CD4-positive, alpha-beta T cell (primary cell): ENCODE results near the gene RAP1GAP2. TPM values are rescaled to one million over a fixed set of nuclear protein-coding genes. Genes with fewer than 3 reads are reported as not detected.
A peak's percentile ranks its signal among the peaks of the same experiment; 100 is the strongest.

Experiments used
- ATAC-seq: fragments of 200-7000 bp; cut with Tn5 transposase; one replicate; pipeline ENCODE4 v1.10.0; 2022; ENCODE audit warnings: mild to moderate bottlenecking; ENCODE audit not compliant: poor library complexity
- CTCF ChIA-PET: fragments of 350-600 bp; sonication (Branson Sonifier 250); formaldehyde crosslinking; loops from one replicate; lab custom pipeline; 2021; ENCODE audit warnings: antibody characterized with exemption, inconsistent platforms; lab: Charles Lee
- POLR2A ChIA-PET: fragments of 350-600 bp; sonication (Branson Sonifier 250); formaldehyde crosslinking; loops from one replicate; lab custom pipeline; 2021; ENCODE audit warnings: antibody characterized with exemption, inconsistent platforms; lab: Charles Lee
- DNase-seq, 14 experiments: peaks; one replicate each; pipeline ENCODE4 v3.0.0-alpha.2; 2013 to 2020; ENCODE audit warnings: mixed read lengths in 2 of 14
- H3K27ac ChIP-seq, 2 donors: one replicate each; pipeline versions ENCODE4 v1.5.1 to v1.7.0; 2013; ENCODE audit warnings: low read length in 2 of 2, low read depth in 1 of 2, mild to moderate bottlenecking in 1 of 2
- H3K27me3 ChIP-seq, 2 experiments: 1 replicate in 1 of 2; 2 replicates in 1 of 2; pipeline versions ENCODE4 v1.6.1 to v1.7.0; 2013; ENCODE audit warnings: low read length in 2 of 2, control low read depth in 1 of 2, mild to moderate bottlenecking in 1 of 2, moderate library complexity in 1 of 2; ENCODE audit not compliant: insufficient read depth in 2 of 2, control insufficient read depth in 1 of 2
- H3K36me3 ChIP-seq: one replicate; pipeline ENCODE4 v1.6.1; 2013; ENCODE audit warnings: low read length, control low read depth; ENCODE audit not compliant: insufficient read depth
- H3K4me1 ChIP-seq: one replicate; pipeline ENCODE4 v1.6.1; 2013; ENCODE audit warnings: low read length, control low read depth; ENCODE audit not compliant: insufficient read depth
- H3K4me3 ChIP-seq: one replicate; pipeline ENCODE4 v1.5.1; 2013; ENCODE audit warnings: mild to moderate bottlenecking, low read length, moderate library complexity
- H3K9me3 ChIP-seq, 2 experiments: 1 replicate in 1 of 2; 2 replicates in 1 of 2; pipeline versions ENCODE4 v1.6.1 to v1.7.0; 2013; ENCODE audit warnings: low read length in 2 of 2, mild to moderate bottlenecking in 2 of 2, control low read depth in 1 of 2, moderate library complexity in 1 of 2; ENCODE audit not compliant: control insufficient read depth in 1 of 2, insufficient read depth in 1 of 2
- H3K27ac Mint-ChIP-seq: one replicate; pipeline ENCODE4 v1.8.0; 2020; ENCODE audit warnings: mixed read lengths
- H3K27me3 Mint-ChIP-seq: one replicate; pipeline ENCODE4 v1.8.0; 2021; ENCODE audit warnings: mixed read lengths
- H3K36me3 Mint-ChIP-seq: one replicate; pipeline ENCODE4 v1.8.0; 2021; ENCODE audit warnings: low read depth, mixed read lengths
- H3K4me1 Mint-ChIP-seq: one replicate; pipeline ENCODE4 v1.8.0; 2021; ENCODE audit warnings: low read depth, mixed read lengths
- H3K4me3 Mint-ChIP-seq: one replicate; pipeline ENCODE4 v1.8.0; 2020; ENCODE audit warnings: mild to moderate bottlenecking, mixed read lengths
- H3K9me3 Mint-ChIP-seq: one replicate; pipeline ENCODE4 v1.8.0; 2020; ENCODE audit warnings: mixed read lengths
- CTCF ChIP-seq: fragments of 200-600 bp; IDR thresholded peaks from one replicate; pipeline ENCODE4 v1.8.0; 2022; ENCODE audit warnings: antibody characterized with exemption, mild to moderate bottlenecking
- intact Hi-C, 2 experiments: fragments of 100-400 bp; cut with DNase I in 1 of 2; cut with micrococcal nuclease in 1 of 2; formaldehyde crosslinking; loops; one replicate each; pipeline versions ENCODE4 v1.15.1 to v1.9.0; 2023 to 2025; cut with DNase I, micrococcal nuclease
- total RNA-seq, 174 experiments: library from RNA in 2 of 174; stranded (reverse) in 2 of 174; gene quantifications; one replicate each; pipeline ENCODE4 v1.2.3 and lab custom pipeline; 2021 to 2026

The RAP1GAP2 gene
- total RNA-seq, 2 experiments from 2014 or later, result 46.3 to 49.7 TPM

DNA sequence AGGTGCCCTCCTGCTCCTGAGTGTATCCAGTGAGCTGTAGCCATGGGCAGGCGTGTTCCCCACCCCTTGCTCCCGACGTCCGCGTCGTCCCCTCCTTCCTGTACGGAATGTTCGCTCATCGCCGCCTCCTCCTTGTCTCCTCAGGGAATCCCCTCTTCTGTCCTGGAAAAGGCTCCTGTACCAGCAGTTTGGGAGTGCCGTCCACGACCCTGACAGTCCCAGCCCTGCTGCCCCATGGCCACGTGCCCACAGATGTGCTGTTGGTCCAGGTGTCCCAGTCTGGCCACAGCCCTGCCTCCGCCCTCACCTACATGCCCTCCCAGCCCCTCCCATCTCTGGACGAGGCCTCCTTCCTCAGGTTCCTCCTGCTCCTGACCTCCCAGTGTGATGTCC, 237.0 kb downstream of the RAP1GAP2 start:
- POLR2A ChIA-PET, result no interaction called here
- Histone ChIP-seq H3K9me3 (no peaks in the 10 kb centered on the region), H3K4me3 (no peak overlapping the region), H3K36me3 (peaks cover 31% of the 10 kb centered on the region), H3K27ac (no peak overlapping the region), H3K4me1 (no peaks in the 10 kb centered on the region), H3K27me3 (no peaks in the 10 kb centered on the region)
- H3K27me3 Mint-ChIP-seq, result no peaks in the 10 kb centered on the region
- CTCF ChIA-PET, result no interaction called here
- no peak for ATAC-seq
- H3K36me3 Mint-ChIP-seq, result peaks cover 32% of the 10 kb centered on the region
- no peaks in the 10 kb centered on the region for H3K4me1 Mint-ChIP-seq
- no peak overlapping the region for H3K27ac Mint-ChIP-seq
- no peaks in the 10 kb centered on the region for H3K9me3 Mint-ChIP-seq
- DNase-seq, result peak in 2 of 14 experiments; percentile 8 to 19
- intact Hi-C loops, result no loop called here
- no peak overlapping the region for H3K4me3 Mint-ChIP-seq
- TF ChIP-seq CTCF, result no peak

DNA sequence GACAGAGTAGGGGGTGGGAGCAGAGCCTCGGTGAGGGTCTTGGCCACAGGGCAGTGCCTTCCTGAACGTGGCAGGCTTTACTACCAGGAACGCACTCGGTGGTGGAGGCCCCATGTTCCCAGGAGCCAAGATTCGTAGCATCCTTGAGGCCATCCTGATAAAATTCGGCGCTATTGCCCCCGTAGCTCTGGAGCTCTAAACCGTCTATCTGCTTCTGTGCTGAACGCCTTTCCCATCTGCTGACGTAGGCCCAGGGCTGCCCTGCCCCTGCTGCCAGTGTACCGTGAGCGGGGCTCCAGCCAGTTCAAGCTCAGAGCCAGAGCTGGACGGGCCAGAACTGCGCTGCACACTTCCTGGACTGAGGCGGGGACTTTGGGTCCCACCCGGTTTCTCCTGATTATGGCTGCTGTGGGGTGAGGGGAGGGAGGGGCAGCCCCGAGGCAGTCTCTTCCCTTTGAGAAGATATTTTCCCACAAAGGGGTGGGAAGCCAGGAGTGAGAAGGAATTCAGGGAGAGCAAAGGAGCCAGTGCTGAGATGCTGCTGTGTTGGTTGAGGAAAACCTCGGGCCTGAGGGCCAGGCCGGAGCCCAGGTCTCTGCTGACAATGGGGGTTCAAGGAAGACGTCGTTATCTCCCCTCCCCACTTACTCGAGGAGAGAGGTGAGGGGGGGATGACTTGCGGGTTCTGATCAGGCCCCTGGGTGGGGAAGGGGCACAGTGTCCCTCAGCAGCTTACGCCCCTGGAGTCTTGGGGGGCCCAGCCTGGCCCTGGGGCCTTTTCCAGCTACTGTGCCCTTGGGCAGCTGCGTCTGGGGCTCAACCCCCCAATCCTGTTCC, 237.7 kb downstream of the RAP1GAP2 start:
- ChIA-PET CTCF (no interaction called here), POLR2A (no interaction called here)
- intact Hi-C loops, result no loop called here
- Mint-ChIP-seq H3K9me3 (no peaks in the 10 kb centered on the region), H3K36me3 (peaks cover 27% of the 10 kb centered on the region), H3K4me1 (peaks cover 2% of the 10 kb centered on the region), H3K27me3 (no peaks in the 10 kb centered on the region), H3K4me3 (no peak overlapping the region), H3K27ac (no peak overlapping the region)
- peaks cover 2% of the 10 kb centered on the region for H3K4me1 ChIP-seq
- no peak overlapping the region for H3K4me3 ChIP-seq
- no peak for TF ChIP-seq CTCF
- DNase-seq (no peak), ATAC-seq (no peak)
- H3K9me3 ChIP-seq, result no peaks in the 10 kb centered on the region
- H3K27me3 ChIP-seq, result no peaks in the 10 kb centered on the region
- H3K27ac ChIP-seq, result no peak overlapping the region
- peaks cover 25% of the 10 kb centered on the region for H3K36me3 ChIP-seq

DNA sequence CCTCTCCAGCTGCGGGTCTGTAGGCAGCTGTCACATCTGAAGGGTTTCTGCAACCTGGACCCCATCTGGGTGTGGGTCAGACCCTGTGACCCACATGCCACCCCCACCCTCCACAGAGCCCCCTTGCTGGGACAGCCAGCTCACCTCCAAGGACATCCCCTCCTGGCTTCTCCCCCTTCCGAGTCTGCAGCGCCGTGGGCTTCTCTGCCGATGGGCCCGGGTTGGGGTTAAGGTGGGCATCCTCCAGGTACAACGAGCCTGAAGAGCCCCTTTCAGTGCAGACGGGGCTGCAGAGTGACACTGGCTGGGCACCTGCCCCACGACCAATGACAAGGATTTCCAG, 238.3 kb downstream of the RAP1GAP2 start:
- TF ChIP-seq CTCF, result no peak
- H3K4me3 Mint-ChIP-seq, result no peak overlapping the region
- H3K9me3 Mint-ChIP-seq, result no peaks in the 10 kb centered on the region
- POLR2A ChIA-PET, result no interaction called here
- Histone ChIP-seq H3K9me3 (no peaks in the 10 kb centered on the region), H3K4me1 (peaks cover 3% of the 10 kb centered on the region), H3K27ac (no peak overlapping the region), H3K36me3 (peaks cover 19% of the 10 kb centered on the region), H3K4me3 (no peak overlapping the region), H3K27me3 (no peaks in the 10 kb centered on the region)
- H3K36me3 Mint-ChIP-seq, result peaks cover 21% of the 10 kb centered on the region
- intact Hi-C loops, result no loop called here
- no peaks in the 10 kb centered on the region for H3K27me3 Mint-ChIP-seq
- H3K27ac Mint-ChIP-seq, result no peak overlapping the region
- DNase-seq (peak in 1 of 14 experiments; percentile 28), ATAC-seq (no peak)
- CTCF ChIA-PET, result interaction anchor here (0.6 kb wide), 1 partner anchor 59 kb away, joined by 3 read pairs; no protein-coding TSS in a partner anchor
- H3K4me1 Mint-ChIP-seq, result peaks cover 6% of the 10 kb centered on the region
